Neural cell (in vitro differentiated cells): Measurements from ENCODE around the gene FUNDC1.

Experiments used
- EP300 ChIP-seq: fragments of 450-650 bp; conservative IDR thresholded peaks from 2 replicates; pipeline ENCODE4 v1.6.1; 2014; ENCODE audit warnings: antibody characterized with exemption, mild to moderate bottlenecking, moderate library complexity; ENCODE audit not compliant: poor library complexity, severe bottlenecking
- EZH2 ChIP-seq: fragments of 200-600, 300-800 bp; shearing (Covaris generic), sonication (generic); IDR thresholded peaks from 2 replicates; pipeline ENCODE4 v1.6.1; 2014; ENCODE audit warnings: antibody characterized with exemption, low read length, borderline replicate concordance, mild to moderate bottlenecking; ENCODE audit not compliant: insufficient read depth, poor library complexity, severe bottlenecking
- MXI1 ChIP-seq: fragments of 450-650 bp; conservative IDR thresholded peaks from 2 replicates; pipeline ENCODE4 v1.6.1; 2014; ENCODE audit warnings: antibody characterized with exemption, mild to moderate bottlenecking; ENCODE audit not compliant: poor library complexity, severe bottlenecking
- POLR2AphosphoS5 ChIP-seq: IDR thresholded peaks from 2 replicates; pipeline ENCODE4 v1.6.1; 2012
- TAF1 ChIP-seq: IDR thresholded peaks from 2 replicates; pipeline ENCODE4 v1.6.1; 2012; ENCODE audit warnings: low read depth
- TF ChIP-seq, protein P1 (sequence below): fragments of 450-650 bp; IDR thresholded peaks from 2 replicates; pipeline ENCODE4 v1.5.1; 2014; ENCODE audit warnings: antibody characterized with exemption, mild to moderate bottlenecking, moderate library complexity; ENCODE audit not compliant: poor library complexity, severe bottlenecking
- TF ChIP-seq, protein P2 (sequence below): IDR thresholded peaks from 2 replicates; pipeline ENCODE4 v1.6.1; 2012; ENCODE audit warnings: borderline replicate concordance

DNA sequence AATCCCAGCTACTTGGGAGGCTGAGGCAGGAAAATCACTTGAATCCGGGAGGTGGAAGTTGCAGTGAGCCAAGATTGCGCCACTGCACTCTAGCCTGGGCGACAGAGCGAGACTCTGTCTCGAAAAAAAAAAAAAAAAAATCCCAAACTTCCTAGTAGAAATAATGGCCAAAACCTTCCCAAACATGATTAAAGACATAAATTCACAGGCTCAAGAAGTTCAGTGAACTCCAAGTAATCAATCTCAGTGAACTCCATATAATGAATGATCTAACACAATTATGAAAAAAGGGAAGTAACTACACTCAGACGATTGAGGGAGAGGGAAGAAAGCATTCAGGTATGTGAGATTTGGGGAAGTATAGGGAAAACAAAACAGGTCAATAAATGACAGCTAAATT, 6.5 kb downstream of the FUNDC1 start:
- TF ChIP-seq, protein P1, sequence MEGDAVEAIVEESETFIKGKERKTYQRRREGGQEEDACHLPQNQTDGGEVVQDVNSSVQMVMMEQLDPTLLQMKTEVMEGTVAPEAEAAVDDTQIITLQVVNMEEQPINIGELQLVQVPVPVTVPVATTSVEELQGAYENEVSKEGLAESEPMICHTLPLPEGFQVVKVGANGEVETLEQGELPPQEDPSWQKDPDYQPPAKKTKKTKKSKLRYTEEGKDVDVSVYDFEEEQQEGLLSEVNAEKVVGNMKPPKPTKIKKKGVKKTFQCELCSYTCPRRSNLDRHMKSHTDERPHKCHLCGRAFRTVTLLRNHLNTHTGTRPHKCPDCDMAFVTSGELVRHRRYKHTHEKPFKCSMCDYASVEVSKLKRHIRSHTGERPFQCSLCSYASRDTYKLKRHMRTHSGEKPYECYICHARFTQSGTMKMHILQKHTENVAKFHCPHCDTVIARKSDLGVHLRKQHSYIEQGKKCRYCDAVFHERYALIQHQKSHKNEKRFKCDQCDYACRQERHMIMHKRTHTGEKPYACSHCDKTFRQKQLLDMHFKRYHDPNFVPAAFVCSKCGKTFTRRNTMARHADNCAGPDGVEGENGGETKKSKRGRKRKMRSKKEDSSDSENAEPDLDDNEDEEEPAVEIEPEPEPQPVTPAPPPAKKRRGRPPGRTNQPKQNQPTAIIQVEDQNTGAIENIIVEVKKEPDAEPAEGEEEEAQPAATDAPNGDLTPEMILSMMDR: no peak
- TF ChIP-seq EP300 (no peak), EZH2 (no peak), MXI1 (no peak), POLR2AphosphoS5 (no peak), TAF1 (no peak)
- TF ChIP-seq, protein P2, sequence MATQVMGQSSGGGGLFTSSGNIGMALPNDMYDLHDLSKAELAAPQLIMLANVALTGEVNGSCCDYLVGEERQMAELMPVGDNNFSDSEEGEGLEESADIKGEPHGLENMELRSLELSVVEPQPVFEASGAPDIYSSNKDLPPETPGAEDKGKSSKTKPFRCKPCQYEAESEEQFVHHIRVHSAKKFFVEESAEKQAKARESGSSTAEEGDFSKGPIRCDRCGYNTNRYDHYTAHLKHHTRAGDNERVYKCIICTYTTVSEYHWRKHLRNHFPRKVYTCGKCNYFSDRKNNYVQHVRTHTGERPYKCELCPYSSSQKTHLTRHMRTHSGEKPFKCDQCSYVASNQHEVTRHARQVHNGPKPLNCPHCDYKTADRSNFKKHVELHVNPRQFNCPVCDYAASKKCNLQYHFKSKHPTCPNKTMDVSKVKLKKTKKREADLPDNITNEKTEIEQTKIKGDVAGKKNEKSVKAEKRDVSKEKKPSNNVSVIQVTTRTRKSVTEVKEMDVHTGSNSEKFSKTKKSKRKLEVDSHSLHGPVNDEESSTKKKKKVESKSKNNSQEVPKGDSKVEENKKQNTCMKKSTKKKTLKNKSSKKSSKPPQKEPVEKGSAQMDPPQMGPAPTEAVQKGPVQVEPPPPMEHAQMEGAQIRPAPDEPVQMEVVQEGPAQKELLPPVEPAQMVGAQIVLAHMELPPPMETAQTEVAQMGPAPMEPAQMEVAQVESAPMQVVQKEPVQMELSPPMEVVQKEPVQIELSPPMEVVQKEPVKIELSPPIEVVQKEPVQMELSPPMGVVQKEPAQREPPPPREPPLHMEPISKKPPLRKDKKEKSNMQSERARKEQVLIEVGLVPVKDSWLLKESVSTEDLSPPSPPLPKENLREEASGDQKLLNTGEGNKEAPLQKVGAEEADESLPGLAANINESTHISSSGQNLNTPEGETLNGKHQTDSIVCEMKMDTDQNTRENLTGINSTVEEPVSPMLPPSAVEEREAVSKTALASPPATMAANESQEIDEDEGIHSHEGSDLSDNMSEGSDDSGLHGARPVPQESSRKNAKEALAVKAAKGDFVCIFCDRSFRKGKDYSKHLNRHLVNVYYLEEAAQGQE: no peak
